Memory B cell (primary cell): ENCODE measurements around the gene PLAC8L1.

Experiments used
- ATAC-seq: fragments of 150-1000 bp; cut with Tn5 transposase; 2 replicates; pipeline ENCODE4 v1.10.0; 2021; ENCODE audit warnings: low read depth, mild to moderate bottlenecking, moderate library complexity
- DNase-seq, 2 donors: peaks; one replicate each; pipeline ENCODE4 v3.0.0; 2022; ENCODE audit warnings: low spot score in 2 of 2
- H3K27ac Mint-ChIP-seq: one replicate; pipeline ENCODE4 v1.8.0; 2022; ENCODE audit warnings: mild to moderate bottlenecking, moderate library complexity, mixed read lengths
- H3K27me3 Mint-ChIP-seq: one replicate; pipeline ENCODE4 v1.8.0; 2022; ENCODE audit warnings: mixed read lengths
- H3K36me3 Mint-ChIP-seq: one replicate; pipeline ENCODE4 v1.8.0; 2022; ENCODE audit warnings: mild to moderate bottlenecking, mixed read lengths
- H3K4me1 Mint-ChIP-seq: one replicate; pipeline ENCODE4 v1.8.0; 2022; ENCODE audit warnings: mixed read lengths
- H3K4me3 Mint-ChIP-seq: one replicate; pipeline ENCODE4 v1.8.0; 2022; ENCODE audit warnings: mild to moderate bottlenecking, moderate library complexity, mixed read lengths
- H3K9me3 Mint-ChIP-seq: one replicate; pipeline ENCODE4 v1.8.0; 2022; ENCODE audit warnings: mixed read lengths

The PLAC8L1 gene

DNA sequence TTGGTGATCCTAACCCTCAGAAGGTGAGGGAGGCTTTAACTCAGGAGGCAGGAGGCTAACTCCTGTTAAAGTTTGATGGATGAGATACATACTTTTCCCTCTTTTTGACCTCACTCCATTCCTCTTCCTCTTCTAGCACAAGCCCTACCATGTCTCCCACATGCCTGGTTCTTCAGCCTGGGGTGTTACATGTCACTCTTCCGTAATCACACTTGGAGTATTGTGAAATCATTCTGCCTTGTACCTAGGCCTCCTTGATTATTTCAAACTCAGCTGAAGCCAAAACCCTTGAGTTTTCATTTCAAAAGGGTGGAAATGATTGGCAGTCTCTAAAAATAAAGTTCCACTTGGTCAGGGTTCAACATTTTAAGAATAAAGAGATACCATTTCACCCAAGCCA is 1.8 kb downstream of the PLAC8L1 start:
- Mint-ChIP-seq H3K27me3 (no peaks in the 10 kb centered on the region), H3K36me3 (peaks cover 6% of the 10 kb centered on the region), H3K4me1 (peaks cover 5% of the 10 kb centered on the region), H3K4me3 (no peak overlapping the region), H3K9me3 (no peaks in the 10 kb centered on the region), H3K27ac (no peak overlapping the region)
- ATAC-seq: no peak
- no peak for DNase-seq

DNA sequence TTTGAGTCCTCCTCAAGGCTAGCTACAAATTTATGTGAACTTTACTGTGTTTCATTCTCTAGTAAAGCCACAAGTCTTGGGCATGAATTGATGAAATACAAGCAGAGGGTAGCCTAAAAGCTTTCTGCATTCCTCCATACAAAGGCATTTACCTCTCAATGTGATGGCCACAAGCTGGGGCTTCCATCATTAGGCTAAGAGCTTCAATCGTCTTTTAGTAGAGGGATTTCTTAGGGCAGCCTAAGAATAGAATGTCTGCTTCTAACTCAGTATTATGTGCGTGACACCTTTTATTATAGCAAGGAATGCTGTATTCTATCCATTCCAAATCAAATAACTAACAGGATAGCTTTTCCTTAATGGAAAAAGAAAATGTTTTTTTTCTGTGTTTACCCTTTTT is 3.7 kb downstream of the PLAC8L1 start:
- peaks cover under 1% of the 10 kb centered on the region for H3K4me1 Mint-ChIP-seq
- no peak overlapping the region for H3K27ac Mint-ChIP-seq
- no peaks in the 10 kb centered on the region for H3K9me3 Mint-ChIP-seq
- DNase-seq (no peak), ATAC-seq (no peak)
- H3K4me3 Mint-ChIP-seq: no peak overlapping the region
- no peaks in the 10 kb centered on the region for H3K27me3 Mint-ChIP-seq
- H3K36me3 Mint-ChIP-seq: peaks cover 4% of the 10 kb centered on the region

GRCh38 chr5:146098047-146098446 is 7.3 kb downstream of the PLAC8L1 start:
- ATAC-seq (no peak), DNase-seq (no peak)
- H3K27me3 Mint-ChIP-seq: no peaks in the 10 kb centered on the region
- H3K9me3 Mint-ChIP-seq: no peaks in the 10 kb centered on the region
- no peak overlapping the region for H3K27ac Mint-ChIP-seq
- peaks cover 2% of the 10 kb centered on the region for H3K36me3 Mint-ChIP-seq
- H3K4me3 Mint-ChIP-seq: no peak overlapping the region
- no peaks in the 10 kb centered on the region for H3K4me1 Mint-ChIP-seq

DNA sequence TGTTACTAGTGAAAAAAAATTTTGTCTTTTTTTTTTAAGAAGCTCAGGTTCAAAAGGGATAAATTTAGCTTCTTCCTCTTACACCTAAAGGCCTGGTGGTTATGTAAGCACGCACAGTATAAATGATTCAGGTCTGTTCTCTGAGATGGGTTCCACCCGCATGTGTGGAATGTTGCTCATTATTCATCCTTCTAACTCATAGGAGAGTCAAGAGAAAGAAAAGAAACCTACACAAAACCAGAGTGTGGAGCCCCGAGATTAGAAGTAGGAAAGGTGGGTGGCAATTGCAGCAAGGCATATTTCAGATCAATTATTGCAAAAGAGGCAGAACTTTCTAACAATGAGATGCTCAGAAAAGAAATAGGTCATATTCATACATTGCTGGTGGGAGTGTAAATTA is 13.5 kb downstream of the PLAC8L1 start:
- Mint-ChIP-seq H3K36me3 (no peaks in the 10 kb centered on the region), H3K4me1 (no peaks in the 10 kb centered on the region), H3K27me3 (no peaks in the 10 kb centered on the region), H3K9me3 (no peaks in the 10 kb centered on the region), H3K4me3 (no peak overlapping the region), H3K27ac (no peak overlapping the region)
- DNase-seq (no peak), ATAC-seq (no peak)

- Mint-ChIP-seq H3K36me3 (no peaks in the 10 kb centered on the region), H3K9me3 (no peaks in the 10 kb centered on the region), H3K27me3 (no peaks in the 10 kb centered on the region), H3K4me1 (no peaks in the 10 kb centered on the region), H3K4me3 (no peak overlapping the region), H3K27ac (no peak overlapping the region)
- no peak for ATAC-seq
- no peak for DNase-seq
Observed at GRCh38 chr5:146089287-146089686, 16.1 kb downstream of the PLAC8L1 start.

DNA sequence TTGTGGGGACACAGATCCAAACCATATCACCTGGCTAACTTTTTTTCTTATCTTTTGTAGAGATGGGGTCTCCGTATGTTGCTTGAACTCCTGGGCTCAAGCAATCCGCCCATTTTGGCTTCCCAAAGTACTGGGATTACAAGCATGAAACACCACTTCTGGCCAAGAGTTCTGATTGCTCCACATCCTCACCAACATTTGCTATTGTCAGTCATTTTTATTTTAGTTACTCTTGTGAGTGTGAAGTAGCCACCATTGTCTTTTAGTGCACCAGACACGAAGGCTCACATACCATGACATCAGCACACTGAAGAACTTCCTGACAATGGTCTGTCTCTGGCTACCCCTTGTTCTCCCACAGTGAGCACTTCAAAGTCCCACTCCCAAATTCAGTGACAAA is 17.3 kb downstream of the PLAC8L1 start:
- Mint-ChIP-seq H3K27me3 (peaks cover 4% of the 10 kb centered on the region), H3K9me3 (no peaks in the 10 kb centered on the region)

GRCh38 chr5:146084376-146084775 is 21.0 kb downstream of the PLAC8L1 start:
- ATAC-seq: no peak
- no peak overlapping the region for H3K27ac Mint-ChIP-seq
- H3K27me3 Mint-ChIP-seq: peaks cover 4% of the 10 kb centered on the region
- no peaks in the 10 kb centered on the region for H3K9me3 Mint-ChIP-seq
- peaks cover 6% of the 10 kb centered on the region for H3K4me1 Mint-ChIP-seq
- no peaks in the 10 kb centered on the region for H3K36me3 Mint-ChIP-seq
- H3K4me3 Mint-ChIP-seq: no peak overlapping the region
- DNase-seq: no peak

More for the DNA sequence above, 17.3 kb downstream of the PLAC8L1 start:
- ATAC-seq (no peak), DNase-seq (no peak)
- no peak overlapping the region for H3K4me3 Mint-ChIP-seq
- H3K4me1 Mint-ChIP-seq: no peaks in the 10 kb centered on the region
- no peak overlapping the region for H3K27ac Mint-ChIP-seq
- H3K36me3 Mint-ChIP-seq: no peaks in the 10 kb centered on the region

DNA sequence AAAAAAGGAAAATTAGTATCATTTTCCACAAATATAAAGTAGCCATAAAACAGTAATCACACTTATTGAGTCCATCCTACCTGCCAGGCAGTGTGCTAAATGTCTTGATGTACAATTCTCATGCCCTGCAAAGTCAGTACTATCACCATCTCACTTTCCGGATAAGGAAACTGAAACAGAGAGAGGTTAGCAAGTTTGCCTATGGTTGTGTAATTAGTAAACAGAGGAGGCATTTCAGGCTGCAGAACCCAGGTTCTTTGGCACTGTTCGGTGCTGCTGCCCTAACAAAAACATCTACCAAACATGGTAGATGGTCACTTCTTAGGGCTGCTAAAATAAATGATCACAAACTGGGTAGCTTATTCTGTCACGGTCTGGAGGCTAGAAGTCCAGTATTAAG is 22.6 kb downstream of the PLAC8L1 start:
- H3K27me3 Mint-ChIP-seq: peaks cover 4% of the 10 kb centered on the region
- no peaks in the 10 kb centered on the region for H3K36me3 Mint-ChIP-seq
- DNase-seq: no peak
- ATAC-seq: no peak
- H3K4me3 Mint-ChIP-seq: no peak overlapping the region
- peaks cover 6% of the 10 kb centered on the region for H3K4me1 Mint-ChIP-seq
- no peaks in the 10 kb centered on the region for H3K9me3 Mint-ChIP-seq
- H3K27ac Mint-ChIP-seq: no peak overlapping the region

DNA sequence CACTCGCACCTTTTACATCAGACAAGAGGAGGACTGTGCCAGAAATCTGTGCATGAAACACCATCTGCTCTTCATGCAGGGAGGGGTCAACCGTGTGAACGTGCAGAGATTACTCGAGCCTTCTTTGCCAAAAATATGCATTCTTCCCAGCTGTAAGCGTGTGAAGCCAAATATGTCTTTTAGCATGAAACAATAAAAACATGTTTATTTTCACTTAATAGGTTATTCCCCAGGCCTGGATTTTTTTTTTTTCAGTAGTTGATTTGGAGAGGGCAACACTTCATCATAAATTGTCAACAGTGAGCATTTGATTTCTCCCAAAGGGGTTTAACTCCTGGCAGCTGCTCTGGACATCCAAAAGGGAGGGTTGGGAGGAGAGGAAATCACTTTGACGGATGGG is 23.8 kb downstream of the PLAC8L1 start:
- no peak overlapping the region for H3K27ac Mint-ChIP-seq
- DNase-seq: no peak
- no peaks in the 10 kb centered on the region for H3K36me3 Mint-ChIP-seq

GRCh38 chr5:146079695-146080373 is 25.5 kb downstream of the PLAC8L1 start:
- no peaks in the 10 kb centered on the region for H3K9me3 Mint-ChIP-seq
- H3K27ac Mint-ChIP-seq: no peak overlapping the region
- H3K4me3 Mint-ChIP-seq: no peak overlapping the region
- peaks cover 4% of the 10 kb centered on the region for H3K27me3 Mint-ChIP-seq
- peaks cover 6% of the 10 kb centered on the region for H3K4me1 Mint-ChIP-seq
- no peaks in the 10 kb centered on the region for H3K36me3 Mint-ChIP-seq
- ATAC-seq (no peak), DNase-seq (no peak)

More for the DNA sequence above, 23.8 kb downstream of the PLAC8L1 start:
- H3K27me3 Mint-ChIP-seq: peaks cover 4% of the 10 kb centered on the region
- H3K9me3 Mint-ChIP-seq: no peaks in the 10 kb centered on the region
- ATAC-seq: no peak
- no peak overlapping the region for H3K4me3 Mint-ChIP-seq
- H3K4me1 Mint-ChIP-seq: peaks cover 6% of the 10 kb centered on the region

GRCh38 chr5:146078566-146078965 is 26.8 kb downstream of the PLAC8L1 start:
- Mint-ChIP-seq H3K4me3 (no peak overlapping the region), H3K27ac (no peak overlapping the region), H3K4me1 (peaks cover 6% of the 10 kb centered on the region), H3K27me3 (peaks cover 6% of the 10 kb centered on the region), H3K9me3 (no peaks in the 10 kb centered on the region), H3K36me3 (no peaks in the 10 kb centered on the region)
- ATAC-seq (no peak), DNase-seq (no peak)

DNA sequence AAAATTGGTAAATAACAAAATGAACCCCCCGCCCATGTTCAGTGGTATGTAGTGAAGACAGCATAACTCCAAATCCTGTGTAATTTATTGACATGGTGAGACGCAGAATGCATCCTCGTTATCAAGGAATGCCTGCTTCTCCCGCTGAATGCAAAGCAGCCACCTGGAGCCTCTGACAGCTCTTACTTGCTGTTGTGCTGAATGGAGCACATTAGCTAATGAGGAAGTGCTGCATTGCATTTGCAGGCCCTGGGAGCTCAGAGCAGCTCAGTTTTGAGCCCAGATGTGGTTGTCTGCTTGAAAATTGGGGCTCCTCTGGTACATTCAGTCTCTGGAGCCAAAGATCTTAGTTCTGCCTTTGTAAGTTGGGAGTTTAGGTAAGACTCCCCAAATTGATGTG is 28.9 kb downstream of the PLAC8L1 start:
- no peak for ATAC-seq
- Mint-ChIP-seq H3K4me3 (no peak overlapping the region), H3K9me3 (no peaks in the 10 kb centered on the region), H3K27ac (no peak overlapping the region), H3K27me3 (peaks cover 6% of the 10 kb centered on the region), H3K4me1 (peaks cover 6% of the 10 kb centered on the region), H3K36me3 (no peaks in the 10 kb centered on the region)
- DNase-seq: no peak

- no peak for ATAC-seq
- peaks cover 6% of the 10 kb centered on the region for H3K27me3 Mint-ChIP-seq
- H3K4me3 Mint-ChIP-seq: no peak overlapping the region
- no peaks in the 10 kb centered on the region for H3K9me3 Mint-ChIP-seq
- H3K4me1 Mint-ChIP-seq: peaks cover 6% of the 10 kb centered on the region
- no peak overlapping the region for H3K27ac Mint-ChIP-seq
- H3K36me3 Mint-ChIP-seq: no peaks in the 10 kb centered on the region
- DNase-seq: no peak
Observed at GRCh38 chr5:146076028-146076427, 29.3 kb downstream of the PLAC8L1 start.

DNA sequence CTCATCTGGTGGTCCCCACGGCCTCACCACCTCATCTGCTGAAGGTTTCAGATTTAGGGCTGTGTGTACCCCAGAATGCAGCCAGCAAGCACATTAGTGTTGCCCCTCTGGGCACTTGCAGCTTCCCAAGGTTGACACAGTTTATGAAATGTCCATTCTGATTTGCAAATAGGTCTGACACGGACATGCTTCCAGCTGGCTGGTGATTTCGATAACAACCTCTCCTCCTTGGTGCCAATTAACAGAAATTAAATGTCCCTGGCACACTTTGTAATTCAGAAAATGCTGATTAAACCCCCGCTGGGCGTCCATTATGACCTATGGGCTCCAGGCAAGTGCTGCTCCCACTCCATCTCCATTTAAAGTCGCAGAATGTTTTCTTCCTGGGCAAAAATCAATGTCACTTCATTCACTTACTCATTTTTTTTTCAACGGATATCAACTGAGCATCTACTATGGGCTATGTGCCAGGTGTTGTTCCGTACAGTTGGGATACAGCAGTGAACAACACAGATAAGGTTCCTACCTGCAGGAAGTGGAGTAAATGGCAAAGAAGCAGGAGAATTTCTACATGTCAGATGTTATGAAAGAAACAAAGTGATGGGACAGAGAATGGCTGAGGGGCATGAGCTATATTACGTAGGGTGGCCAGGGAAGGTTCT is 32.0 kb downstream of the PLAC8L1 start:
- Mint-ChIP-seq H3K4me3 (no peak overlapping the region), H3K27ac (no peak overlapping the region), H3K9me3 (no peaks in the 10 kb centered on the region), H3K4me1 (no peaks in the 10 kb centered on the region), H3K27me3 (peaks cover 10% of the 10 kb centered on the region), H3K36me3 (no peaks in the 10 kb centered on the region)
- DNase-seq: no peak
- no peak for ATAC-seq

DNA sequence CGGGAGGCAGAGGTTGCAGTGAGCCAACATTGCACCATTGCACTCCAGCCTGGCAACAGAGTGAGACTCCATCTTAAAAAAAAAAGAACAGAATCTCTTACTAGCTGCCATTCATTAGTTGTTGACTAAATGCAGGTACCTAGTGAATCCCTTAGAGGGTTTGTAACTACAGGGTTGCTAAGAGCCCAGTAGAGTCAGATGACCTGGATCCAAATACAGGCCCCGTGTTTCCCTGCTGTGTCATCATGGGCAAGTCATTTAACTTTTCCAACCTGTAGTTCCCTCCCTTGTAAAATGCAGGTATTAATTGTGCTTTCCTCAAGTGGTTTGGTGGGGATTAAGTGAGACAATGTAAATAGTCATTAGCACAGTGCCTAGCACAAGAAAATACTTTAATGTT is 32.8 kb downstream of the PLAC8L1 start:
- no peaks in the 10 kb centered on the region for H3K36me3 Mint-ChIP-seq
- peaks cover 10% of the 10 kb centered on the region for H3K27me3 Mint-ChIP-seq
- no peak overlapping the region for H3K27ac Mint-ChIP-seq
- no peaks in the 10 kb centered on the region for H3K4me1 Mint-ChIP-seq
- no peaks in the 10 kb centered on the region for H3K9me3 Mint-ChIP-seq
- no peak for ATAC-seq
- no peak for DNase-seq
- H3K4me3 Mint-ChIP-seq: no peak overlapping the region
